ENCODE data around the gene B4GALT6.

GRCh38 chr18:31587529-31587928 is 96.9 kb downstream of the B4GALT6 start:
- no peak for TF ChIP-seq ASH2L (IDR thresholded peaks at IDR 0.05; ENCODE audit: borderline replicate concordance, low read depth)
- TF ChIP-seq, protein P1, sequence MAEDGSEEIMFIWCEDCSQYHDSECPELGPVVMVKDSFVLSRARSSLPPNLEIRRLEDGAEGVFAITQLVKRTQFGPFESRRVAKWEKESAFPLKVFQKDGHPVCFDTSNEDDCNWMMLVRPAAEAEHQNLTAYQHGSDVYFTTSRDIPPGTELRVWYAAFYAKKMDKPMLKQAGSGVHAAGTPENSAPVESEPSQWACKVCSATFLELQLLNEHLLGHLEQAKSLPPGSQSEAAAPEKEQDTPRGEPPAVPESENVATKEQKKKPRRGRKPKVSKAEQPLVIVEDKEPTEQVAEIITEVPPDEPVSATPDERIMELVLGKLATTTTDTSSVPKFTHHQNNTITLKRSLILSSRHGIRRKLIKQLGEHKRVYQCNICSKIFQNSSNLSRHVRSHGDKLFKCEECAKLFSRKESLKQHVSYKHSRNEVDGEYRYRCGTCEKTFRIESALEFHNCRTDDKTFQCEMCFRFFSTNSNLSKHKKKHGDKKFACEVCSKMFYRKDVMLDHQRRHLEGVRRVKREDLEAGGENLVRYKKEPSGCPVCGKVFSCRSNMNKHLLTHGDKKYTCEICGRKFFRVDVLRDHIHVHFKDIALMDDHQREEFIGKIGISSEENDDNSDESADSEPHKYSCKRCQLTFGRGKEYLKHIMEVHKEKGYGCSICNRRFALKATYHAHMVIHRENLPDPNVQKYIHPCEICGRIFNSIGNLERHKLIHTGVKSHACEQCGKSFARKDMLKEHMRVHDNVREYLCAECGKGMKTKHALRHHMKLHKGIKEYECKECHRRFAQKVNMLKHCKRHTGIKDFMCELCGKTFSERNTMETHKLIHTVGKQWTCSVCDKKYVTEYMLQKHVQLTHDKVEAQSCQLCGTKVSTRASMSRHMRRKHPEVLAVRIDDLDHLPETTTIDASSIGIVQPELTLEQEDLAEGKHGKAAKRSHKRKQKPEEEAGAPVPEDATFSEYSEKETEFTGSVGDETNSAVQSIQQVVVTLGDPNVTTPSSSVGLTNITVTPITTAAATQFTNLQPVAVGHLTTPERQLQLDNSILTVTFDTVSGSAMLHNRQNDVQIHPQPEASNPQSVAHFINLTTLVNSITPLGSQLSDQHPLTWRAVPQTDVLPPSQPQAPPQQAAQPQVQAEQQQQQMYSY (CRISPR knock-in tag; IDR thresholded peaks at IDR 0.05): no peak
- no peak for TF ChIP-seq ETV6 (conservative IDR thresholded peaks at IDR 0.05 in 1 of 2, IDR thresholded peaks at IDR 0.05 in 1 of 2; ENCODE audit: borderline replicate concordance in 1 of 2, low read depth in 1 of 2)
- no peak for TF ChIP-seq POLR2AphosphoS5 (IDR thresholded peaks at IDR 0.05; ENCODE audit: low read length)
- no peak for TF ChIP-seq CTCF (IDR thresholded peaks at IDR 0.05 in 2 of 3, conservative IDR thresholded peaks at IDR 0.05 in 1 of 3; ENCODE audit: control insufficient read depth in 2 of 3, extremely low read depth in 1 of 3, insufficient read depth in 1 of 3, low read depth in 3 of 3, low read length in 3 of 3)
- no peak for TF ChIP-seq YY1 (IDR thresholded peaks at IDR 0.05; ENCODE audit: low read depth, low read length)
- TF ChIP-seq EZH2 (IDR thresholded peaks at IDR 0.05; ENCODE audit: borderline replicate concordance, control insufficient read depth, low read depth, low read length): no peak
- no peak for TF ChIP-seq ZBTB33 (IDR thresholded peaks at IDR 0.05)
- no peak for TF ChIP-seq MAX (IDR thresholded peaks at IDR 0.05; ENCODE audit: low read depth, low read length)
- no peak for TF ChIP-seq STAT3 (IDR thresholded peaks at IDR 0.05; ENCODE audit: low read depth, low read length)
- no peak for TF ChIP-seq POLR2A (IDR thresholded peaks at IDR 0.05; ENCODE audit: low read depth, low read length)
- no peak for TF ChIP-seq BCL3 (IDR thresholded peaks at IDR 0.05; ENCODE audit: borderline replicate concordance, insufficient read depth, low read depth, low read length, poor library complexity, severe bottlenecking)
